ENCODE measurements around the gene MYO16. TPM values are rescaled to one million over a fixed set of nuclear protein-coding genes. Genes with fewer than 3 reads are reported as not detected.

MYO16 gene
- total RNA-seq, 1 donor from 2014 or later, result 0.49 TPM

GRCh38 chr13:108925070-108925469 lies 295.7 kb downstream of the MYO16 start:
- Histone ChIP-seq H3K4me1 (peaks cover under 1% of the 10 kb centered on the region), H3K27me3 (no peaks in the 10 kb centered on the region), H3K4me3 (no peak overlapping the region), H3K36me3 (no peaks in the 10 kb centered on the region), H3K9me3 (no peaks in the 10 kb centered on the region), H3K27ac (no peak overlapping the region)
- no peak for DNase-seq (ENCODE audit: extremely low spot score in 2 of 2)
- intact Hi-C loops (cut with DNase I), result no loop called here
- TF ChIP-seq POLR2A (IDR thresholded peaks at IDR 0.05) (no peak), CTCF (IDR thresholded peaks at IDR 0.05) (no peak), POLR2AphosphoS5 (IDR thresholded peaks at IDR 0.05; ENCODE audit: insufficient read depth in 1 of 2, low read depth in 1 of 2) (no peak)

GRCh38 chr13:108926862-108927261 lies 297.5 kb downstream of the MYO16 start:
- no peak for TF ChIP-seq POLR2A (IDR thresholded peaks at IDR 0.05)
- TF ChIP-seq CTCF (IDR thresholded peaks at IDR 0.05), result no peak
- no peak for TF ChIP-seq POLR2AphosphoS5 (IDR thresholded peaks at IDR 0.05; ENCODE audit: insufficient read depth in 1 of 2, low read depth in 1 of 2)
- Histone ChIP-seq H3K4me3 (no peak overlapping the region), H3K4me1 (no peaks in the 10 kb centered on the region), H3K27me3 (no peaks in the 10 kb centered on the region), H3K36me3 (no peaks in the 10 kb centered on the region), H3K27ac (no peak overlapping the region), H3K9me3 (no peaks in the 10 kb centered on the region)
- DNase-seq (ENCODE audit: extremely low spot score in 2 of 2), result no peak
- intact Hi-C loops (cut with DNase I), result no loop called here

GRCh38 chr13:108927615-108928014 lies 298.2 kb downstream of the MYO16 start:
- H3K27ac ChIP-seq, result no peak overlapping the region
- no peaks in the 10 kb centered on the region for H3K9me3 ChIP-seq
- intact Hi-C loops (cut with DNase I), result no loop called here
- no peaks in the 10 kb centered on the region for H3K27me3 ChIP-seq
- H3K36me3 ChIP-seq, result no peaks in the 10 kb centered on the region
- DNase-seq (ENCODE audit: extremely low spot score in 2 of 2), result no peak
- TF ChIP-seq POLR2AphosphoS5 (IDR thresholded peaks at IDR 0.05; ENCODE audit: insufficient read depth in 1 of 2, low read depth in 1 of 2), result no peak
- TF ChIP-seq POLR2A (IDR thresholded peaks at IDR 0.05), result no peak
- no peak for TF ChIP-seq CTCF (IDR thresholded peaks at IDR 0.05)
- no peaks in the 10 kb centered on the region for H3K4me1 ChIP-seq
- H3K4me3 ChIP-seq, result no peak overlapping the region

GRCh38 chr13:108929532-108930206 lies 300.3 kb downstream of the MYO16 start:
- intact Hi-C loops (cut with DNase I), result no loop called here
- H3K4me1 ChIP-seq, result no peaks in the 10 kb centered on the region
- DNase-seq (ENCODE audit: extremely low spot score in 2 of 2), result no peak
- no peaks in the 10 kb centered on the region for H3K36me3 ChIP-seq
- H3K4me3 ChIP-seq, result no peak overlapping the region
- TF ChIP-seq POLR2A (IDR thresholded peaks at IDR 0.05) (no peak), CTCF (IDR thresholded peaks at IDR 0.05) (no peak), POLR2AphosphoS5 (IDR thresholded peaks at IDR 0.05; ENCODE audit: insufficient read depth in 1 of 2, low read depth in 1 of 2) (no peak)
- H3K27ac ChIP-seq, result no peak overlapping the region
- no peaks in the 10 kb centered on the region for H3K9me3 ChIP-seq
- no peaks in the 10 kb centered on the region for H3K27me3 ChIP-seq

GRCh38 chr13:108932196-108932595 lies 302.8 kb downstream of the MYO16 start:
- no peak for DNase-seq (ENCODE audit: extremely low spot score in 2 of 2)
- no peak overlapping the region for H3K4me3 ChIP-seq
- intact Hi-C loops (cut with DNase I), result no loop called here
- H3K4me1 ChIP-seq, result no peaks in the 10 kb centered on the region
- H3K27me3 ChIP-seq, result no peaks in the 10 kb centered on the region
- no peaks in the 10 kb centered on the region for H3K36me3 ChIP-seq
- no peaks in the 10 kb centered on the region for H3K9me3 ChIP-seq
- H3K27ac ChIP-seq, result no peak overlapping the region
- no peak for TF ChIP-seq POLR2AphosphoS5 (IDR thresholded peaks at IDR 0.05; ENCODE audit: insufficient read depth in 1 of 2, low read depth in 1 of 2)
- no peak for TF ChIP-seq POLR2A (IDR thresholded peaks at IDR 0.05)
